OCI-LY1 (cell line): ENCODE data around the gene RPH3AL.

Source experiments
- H2AFZ ChIP-seq: fragments of 200-600 bp; sonication (generic), shearing (Covaris generic); 2 replicates; pipeline ENCODE4 v1.6.0; 2014; ENCODE audit warnings: antibody characterized with exemption, mild to moderate bottlenecking, low read length
- H3F3A ChIP-seq: fragments of 200-600 bp; sonication (generic), shearing (Covaris generic); 2 replicates; pipeline ENCODE4 v1.6.0; 2014; ENCODE audit warnings: mild to moderate bottlenecking, antibody characterized with exemption, low read length, moderate library complexity; ENCODE audit not compliant: insufficient read depth
- H3K27ac ChIP-seq: fragments of 200-600 bp; sonication (generic); 2 replicates; pipeline ENCODE4 v1.5.1; 2014; ENCODE audit warnings: low read length, mixed run types, mild to moderate bottlenecking, low read depth; ENCODE audit not compliant: poor library complexity, severe bottlenecking
- H3K27me3 ChIP-seq: fragments of 200-600 bp; sonication (generic); 2 replicates; pipeline ENCODE4 v1.6.0; 2014; ENCODE audit warnings: antibody characterized with exemption, mild to moderate bottlenecking, low read length, moderate library complexity; ENCODE audit not compliant: insufficient read depth
- H3K36me3 ChIP-seq: fragments of 200-600 bp; sonication (generic); 2 replicates; pipeline ENCODE4 v1.6.1; 2014; ENCODE audit warnings: mild to moderate bottlenecking, antibody characterized with exemption, low read length, moderate library complexity, mixed read lengths; ENCODE audit not compliant: insufficient read depth
- H3K4me1 ChIP-seq: fragments of 200-600 bp; sonication (generic); 2 replicates; pipeline ENCODE4 v1.5.1; 2014; ENCODE audit warnings: mild to moderate bottlenecking, low read length, moderate library complexity; ENCODE audit not compliant: insufficient read depth, severe bottlenecking
- H3K4me2 ChIP-seq: fragments of 200-600 bp; sonication (generic), shearing (Covaris generic); 2 replicates; pipeline ENCODE4 v1.6.1; 2014; ENCODE audit warnings: low read length
- H3K4me3 ChIP-seq: fragments of 200-600 bp; sonication (generic); 2 replicates; pipeline ENCODE4 v1.5.1; 2014; ENCODE audit warnings: low read length, low read depth, mild to moderate bottlenecking, mixed read lengths; ENCODE audit not compliant: poor library complexity, severe bottlenecking
- H3K79me2 ChIP-seq: fragments of 200-600 bp; shearing (Covaris generic); 2 replicates; pipeline ENCODE4 v1.6.1; 2016; ENCODE audit warnings: mixed run types, low read length, mixed read lengths; ENCODE audit not compliant: insufficient read depth
- H3K9ac ChIP-seq: fragments of 200-600 bp; sonication (generic), shearing (Covaris generic); 2 replicates; pipeline ENCODE4 v1.6.1; 2014; ENCODE audit warnings: mild to moderate bottlenecking, low read length, mixed read lengths
- H3K9me2 ChIP-seq: fragments of 200-600 bp; sonication (generic), shearing (Covaris generic); 2 replicates; pipeline ENCODE4 v1.6.1; 2014; ENCODE audit warnings: low read depth, mild to moderate bottlenecking, low read length, mixed read lengths
- H3K9me3 ChIP-seq: fragments of 200-600 bp; shearing (Covaris generic); 2 replicates; pipeline ENCODE4 v1.6.1; 2014; ENCODE audit warnings: low read length, mixed read lengths
- H4K20me1 ChIP-seq: fragments of 200-600 bp; sonication (generic), shearing (Covaris generic); 2 replicates; pipeline ENCODE4 v1.6.0; 2016; ENCODE audit warnings: mild to moderate bottlenecking, low read length; ENCODE audit not compliant: insufficient read depth
- EZH2 ChIP-seq: fragments of 200-600 bp; sonication (generic), shearing (Covaris generic); IDR thresholded peaks from 2 replicates; pipeline ENCODE4 v1.8.0; 2017; ENCODE audit warnings: borderline replicate concordance, mixed run types, mild to moderate bottlenecking, antibody characterized with exemption, low read length, moderate library complexity, mixed read lengths
- TF ChIP-seq, protein P1 (sequence below): fragments of 200-600 bp; sonication (generic), shearing (Covaris generic); IDR thresholded peaks from 2 replicates; pipeline ENCODE4 v1.5.1; 2017; ENCODE audit warnings: mild to moderate bottlenecking, antibody characterized with exemption, low read length, moderate library complexity, mixed read lengths

The RPH3AL gene

DNA sequence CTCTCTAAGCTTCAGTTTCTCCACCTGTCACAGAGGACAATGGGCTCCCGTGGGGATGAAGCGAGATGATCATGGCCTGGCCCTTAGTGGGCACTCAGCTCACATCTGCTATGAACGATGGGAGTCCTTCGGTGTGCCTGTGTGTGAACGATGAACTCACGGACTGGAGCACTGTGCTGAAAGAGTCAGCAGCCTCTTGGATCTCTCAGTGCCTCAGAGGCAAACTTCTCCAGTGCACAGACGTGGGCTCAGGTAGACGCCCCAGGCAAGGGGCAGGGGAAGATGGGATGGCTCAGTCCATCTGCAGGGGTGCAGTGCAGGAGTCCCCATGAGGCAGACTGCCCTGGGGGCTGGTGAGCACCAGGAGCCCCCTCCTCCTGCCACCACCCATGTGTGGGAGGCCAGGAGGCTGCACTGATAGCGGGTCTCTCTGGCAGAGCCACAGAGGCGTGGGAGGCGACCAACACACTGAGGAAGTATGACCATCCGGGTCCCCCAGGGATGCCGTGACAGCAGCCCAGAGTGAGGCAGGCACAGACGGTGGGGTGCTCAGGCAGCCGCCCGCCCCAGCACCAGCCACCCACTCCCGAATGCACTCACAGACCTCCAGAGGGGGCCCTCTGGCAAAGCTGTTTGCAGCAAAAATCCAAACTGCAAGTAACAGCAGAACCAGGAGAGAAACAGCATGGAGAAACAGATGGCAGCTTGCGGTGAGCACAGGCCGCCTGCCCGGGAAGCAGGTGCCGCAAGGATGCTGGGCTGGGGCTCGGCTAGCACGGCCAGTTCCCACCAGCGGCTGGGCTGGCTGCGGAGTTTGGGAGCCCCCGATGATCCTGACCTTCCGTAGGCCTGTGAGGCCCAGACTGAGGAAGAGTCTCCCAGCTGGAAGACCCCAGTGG is 82.7 kb downstream of the RPH3AL start:
- H3K9me2 ChIP-seq, result no peaks in the 10 kb centered on the region
- no peak overlapping the region for H3K4me3 ChIP-seq
- TF ChIP-seq EZH2, result no peak
- TF ChIP-seq, protein P1, sequence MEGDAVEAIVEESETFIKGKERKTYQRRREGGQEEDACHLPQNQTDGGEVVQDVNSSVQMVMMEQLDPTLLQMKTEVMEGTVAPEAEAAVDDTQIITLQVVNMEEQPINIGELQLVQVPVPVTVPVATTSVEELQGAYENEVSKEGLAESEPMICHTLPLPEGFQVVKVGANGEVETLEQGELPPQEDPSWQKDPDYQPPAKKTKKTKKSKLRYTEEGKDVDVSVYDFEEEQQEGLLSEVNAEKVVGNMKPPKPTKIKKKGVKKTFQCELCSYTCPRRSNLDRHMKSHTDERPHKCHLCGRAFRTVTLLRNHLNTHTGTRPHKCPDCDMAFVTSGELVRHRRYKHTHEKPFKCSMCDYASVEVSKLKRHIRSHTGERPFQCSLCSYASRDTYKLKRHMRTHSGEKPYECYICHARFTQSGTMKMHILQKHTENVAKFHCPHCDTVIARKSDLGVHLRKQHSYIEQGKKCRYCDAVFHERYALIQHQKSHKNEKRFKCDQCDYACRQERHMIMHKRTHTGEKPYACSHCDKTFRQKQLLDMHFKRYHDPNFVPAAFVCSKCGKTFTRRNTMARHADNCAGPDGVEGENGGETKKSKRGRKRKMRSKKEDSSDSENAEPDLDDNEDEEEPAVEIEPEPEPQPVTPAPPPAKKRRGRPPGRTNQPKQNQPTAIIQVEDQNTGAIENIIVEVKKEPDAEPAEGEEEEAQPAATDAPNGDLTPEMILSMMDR, result no peak
- no peaks in the 10 kb centered on the region for H3K27me3 ChIP-seq
- no peaks in the 10 kb centered on the region for H4K20me1 ChIP-seq
- no peaks in the 10 kb centered on the region for H3K9me3 ChIP-seq
- H3K4me2 ChIP-seq, result no peak overlapping the region
- H3F3A ChIP-seq, result no peaks in the 10 kb centered on the region
- no peak overlapping the region for H3K9ac ChIP-seq
- H3K27ac ChIP-seq, result no peak overlapping the region
- H3K36me3 ChIP-seq, result no peaks in the 10 kb centered on the region
- no peak overlapping the region for H2AFZ ChIP-seq
- H3K4me1 ChIP-seq, result no peaks in the 10 kb centered on the region
- H3K79me2 ChIP-seq, result no peaks in the 10 kb centered on the region

DNA sequence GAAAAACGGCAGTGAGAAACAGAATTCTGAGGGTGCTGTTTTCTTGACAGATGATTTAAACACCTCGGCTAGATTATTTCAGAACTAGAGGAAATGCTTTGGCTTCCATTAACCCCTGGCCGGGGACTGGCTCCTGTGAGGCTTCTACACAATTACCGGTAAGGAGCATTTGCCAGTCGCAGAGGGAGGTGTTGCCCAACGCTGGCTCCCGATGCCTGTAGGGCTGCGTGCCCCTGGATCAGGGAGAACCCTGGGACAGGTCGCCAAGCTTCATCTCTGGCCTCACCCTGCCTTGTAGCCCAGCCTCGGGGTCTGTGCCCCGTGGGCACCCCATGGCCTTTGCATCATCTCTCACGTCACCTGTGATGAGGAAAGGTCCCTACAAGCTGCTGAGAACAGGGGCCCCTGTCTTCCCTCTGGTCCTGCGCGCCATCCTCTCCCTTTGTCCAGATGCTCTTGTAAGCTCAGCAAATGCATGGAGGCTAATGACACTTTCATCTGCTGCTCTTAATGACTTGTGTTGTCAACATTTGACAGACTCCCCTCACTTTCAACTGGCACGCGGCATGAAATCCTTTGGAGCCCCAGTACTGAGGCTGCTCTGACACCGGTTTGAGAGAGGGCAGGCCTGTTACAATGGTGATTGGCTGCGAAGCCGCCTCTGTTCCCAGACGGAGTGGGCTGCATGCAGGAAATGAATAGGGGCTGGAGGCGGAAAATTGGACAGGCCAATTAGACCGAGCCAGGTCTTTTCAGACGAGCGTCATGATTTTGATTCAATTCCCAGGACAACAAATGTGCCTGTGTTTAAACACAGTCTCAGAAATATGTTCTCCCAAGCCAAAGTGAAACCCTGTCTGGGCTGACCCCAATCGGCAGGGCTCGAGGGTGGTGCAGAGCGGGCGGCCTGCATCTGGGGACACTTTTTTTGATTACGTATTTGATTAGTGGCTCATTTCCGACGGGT is 85.6 kb downstream of the RPH3AL start:
- H3K79me2 ChIP-seq, result no peaks in the 10 kb centered on the region
- H3K9ac ChIP-seq, result no peak overlapping the region
- no peaks in the 10 kb centered on the region for H3F3A ChIP-seq
- H3K27ac ChIP-seq, result no peak overlapping the region
- H4K20me1 ChIP-seq, result no peaks in the 10 kb centered on the region
- no peaks in the 10 kb centered on the region for H3K36me3 ChIP-seq
- TF ChIP-seq, protein P1, result no peak
- no peak for TF ChIP-seq EZH2
- H3K9me3 ChIP-seq, result no peaks in the 10 kb centered on the region
- no peak overlapping the region for H3K4me2 ChIP-seq
- H3K9me2 ChIP-seq, result no peaks in the 10 kb centered on the region
- no peak overlapping the region for H2AFZ ChIP-seq
- H3K4me1 ChIP-seq, result no peaks in the 10 kb centered on the region
- H3K4me3 ChIP-seq, result no peak overlapping the region
- H3K27me3 ChIP-seq, result 0 out of 2 replicates have a peak, but pooled peaks cover 5% of the 10 kb centered on the region

DNA sequence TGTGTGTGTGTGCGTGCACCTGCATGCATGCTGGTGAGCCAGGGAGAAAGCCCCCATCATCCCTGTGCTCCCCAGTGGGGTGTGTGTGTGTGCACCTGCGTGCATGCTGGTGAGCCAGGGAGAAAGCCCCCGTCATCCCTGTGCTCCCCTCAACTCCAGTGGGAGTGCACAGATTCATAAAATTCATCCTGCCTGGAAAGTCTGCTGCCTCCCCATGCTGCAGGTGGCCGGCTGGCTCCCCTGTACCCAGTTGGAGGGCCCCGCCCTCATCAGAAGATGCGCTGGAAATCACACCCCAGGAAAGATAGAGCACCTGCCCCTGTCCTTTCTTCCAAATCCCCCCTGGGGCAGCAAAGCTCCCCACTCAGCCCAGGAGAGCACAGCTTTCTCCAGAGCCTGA is 86.4 kb downstream of the RPH3AL start:
- Histone ChIP-seq H3K4me3 (no peak overlapping the region), H3F3A (no peaks in the 10 kb centered on the region), H2AFZ (no peak overlapping the region), H3K9me2 (no peaks in the 10 kb centered on the region), H3K9me3 (no peaks in the 10 kb centered on the region), H3K4me1 (no peaks in the 10 kb centered on the region), H3K4me2 (no peak overlapping the region), H4K20me1 (no peaks in the 10 kb centered on the region), H3K9ac (no peak overlapping the region), H3K27ac (no peak overlapping the region), H3K36me3 (no peaks in the 10 kb centered on the region), H3K79me2 (no peaks in the 10 kb centered on the region), H3K27me3 (0 out of 2 replicates have a peak, but pooled peaks cover 5% of the 10 kb centered on the region)
- TF ChIP-seq, protein P1, result no peak
- no peak for TF ChIP-seq EZH2
